ENCODE results near the gene TIMM17B.
A peak's percentile ranks its signal among the peaks of the same experiment; 100 is the strongest.

TIMM17B gene

GRCh38 chrX:48918643-48919340 is 21.2 kb upstream of the TIMM17B start, which contains the start of gene PIM2:
PIM2 (minus strand) TSS chrX:48919024; CDS start chrX:48918834, 190 bp downstream.
- peak; percentile 51 for DNase-seq (ENCODE audit: low read depth)

- no peak for DNase-seq (ENCODE audit: low read depth)
These were observed 20.7 kb upstream of the TIMM17B start for GRCh38 chrX:48918301-48918642.

- DNase-seq (ENCODE audit: low read depth) = peak; percentile 53
These were observed 19.8 kb upstream of the TIMM17B start for GRCh38 chrX:48917139-48918001.

DNA sequence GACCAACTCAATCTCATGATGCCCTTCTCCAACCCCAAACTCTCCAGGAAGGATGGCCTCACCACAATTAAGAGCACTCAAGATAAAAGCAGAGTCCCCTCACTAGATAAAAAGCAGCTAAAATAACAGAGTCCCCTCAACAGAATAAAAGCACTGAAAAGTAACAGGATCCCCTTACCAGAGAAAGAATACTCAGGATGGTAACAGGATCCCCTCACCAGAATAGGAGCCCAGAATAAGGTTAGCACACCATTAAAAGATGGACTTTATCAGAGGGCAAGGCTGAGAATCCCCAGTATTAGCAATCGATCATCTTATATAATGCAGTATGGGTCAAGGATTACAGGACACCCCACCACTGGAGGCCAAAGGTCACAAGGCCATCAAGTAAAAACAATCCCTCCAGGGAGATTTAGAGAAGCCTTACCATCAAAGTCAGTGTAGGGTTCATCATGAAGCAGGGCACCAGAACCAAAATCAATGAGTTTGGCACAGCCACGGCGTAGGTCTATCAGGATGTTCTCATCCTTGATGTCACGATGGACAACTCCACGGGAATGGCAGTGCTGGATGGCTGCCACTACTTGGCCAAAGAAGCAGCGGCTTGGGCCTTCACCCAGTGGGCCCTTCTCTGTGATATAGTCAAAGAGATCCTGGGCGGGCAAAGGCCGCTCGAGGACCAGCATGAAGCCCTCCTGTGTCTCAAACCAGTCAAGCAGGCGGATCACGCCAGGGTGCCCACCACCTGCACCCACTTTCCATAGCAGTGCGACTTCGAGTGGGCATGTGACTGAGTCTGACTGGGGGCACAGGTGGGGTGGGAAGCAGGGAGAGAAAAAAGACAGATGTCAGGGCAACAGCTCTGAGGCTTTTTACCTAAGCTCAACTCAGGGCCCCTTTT is 17.3 kb upstream of the TIMM17B start:
- DNase-seq (ENCODE audit: low read depth) = no peak

DNA sequence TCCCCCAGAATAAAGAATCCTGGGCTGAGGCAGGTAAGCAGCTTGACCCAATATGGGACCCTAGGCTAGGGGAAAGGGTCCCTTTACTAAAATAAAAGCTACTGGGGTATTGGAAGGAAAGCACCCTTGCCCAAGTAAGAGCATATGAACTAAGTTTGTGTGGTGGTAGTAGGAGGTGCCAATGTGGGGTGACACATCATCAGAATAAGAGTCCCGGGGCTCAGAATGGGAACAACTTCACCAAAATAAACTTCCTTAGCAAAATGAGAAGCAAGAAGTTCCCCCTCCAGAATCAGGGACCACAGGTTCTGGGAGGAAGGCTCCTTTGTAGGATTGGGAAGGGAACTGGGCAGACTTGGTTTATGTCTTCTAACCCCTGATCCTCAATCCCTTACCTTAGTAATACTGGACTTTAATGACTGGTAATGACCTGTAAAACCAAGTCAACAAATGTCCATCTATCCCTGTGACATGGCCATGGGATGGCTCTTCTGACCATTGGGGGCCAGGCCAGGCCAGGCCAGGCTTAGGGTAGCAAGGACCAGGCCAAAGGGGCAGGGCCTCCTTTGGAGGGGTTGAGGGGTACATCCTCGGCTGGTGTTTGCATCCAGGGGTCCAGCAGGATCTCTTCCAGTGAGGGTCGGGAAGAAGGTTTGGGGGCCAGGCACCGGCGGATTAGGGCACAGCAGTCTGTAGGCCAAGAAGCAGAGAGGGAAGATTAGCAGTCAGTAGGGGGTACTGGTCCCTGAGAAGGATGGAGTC is 16.2 kb upstream of the TIMM17B start:
- no peak for DNase-seq (ENCODE audit: low read depth)

GRCh38 chrX:48911412-48912182 is 14.0 kb upstream of the TIMM17B start, which contains the start of gene SLC35A2:
SLC35A2 (minus strand) TSS chrX:48911646; CDS start chrX:48911636, 10 bp downstream.
- DNase-seq (ENCODE audit: low read depth) = no peak

- no peak for DNase-seq (ENCODE audit: low read depth)
These were observed 13.4 kb upstream of the TIMM17B start for GRCh38 chrX:48910926-48911411.

DNA sequence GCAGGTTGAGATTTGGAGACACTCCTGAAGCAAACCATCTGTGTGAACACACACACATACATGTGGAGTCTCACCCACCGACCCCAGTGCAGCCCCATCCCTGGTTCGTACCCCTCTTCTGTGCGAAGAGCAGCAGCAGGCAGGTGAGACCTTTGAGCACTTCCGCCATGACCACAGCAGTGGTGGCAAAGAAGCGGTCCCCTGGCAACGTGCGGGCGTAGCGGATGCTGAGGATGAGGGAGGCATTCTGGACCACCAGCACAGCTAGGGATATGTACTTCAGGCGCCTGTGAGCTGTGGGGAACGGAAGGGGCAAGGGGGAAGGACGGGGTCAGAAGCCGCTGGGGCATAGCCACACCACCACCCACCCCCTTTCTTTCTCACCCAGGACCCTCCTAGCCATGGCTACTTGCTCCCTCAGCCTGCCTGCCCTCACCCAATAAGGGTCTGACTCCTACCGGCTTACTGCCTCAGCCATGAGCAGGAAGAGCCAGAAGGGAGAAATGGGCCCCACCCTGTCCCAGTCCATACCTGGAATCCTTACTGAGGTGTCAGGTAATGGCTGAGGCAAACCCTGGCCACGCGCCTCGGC is 12.2 kb upstream of the TIMM17B start:
- no peak for DNase-seq (ENCODE audit: low read depth)

DNA sequence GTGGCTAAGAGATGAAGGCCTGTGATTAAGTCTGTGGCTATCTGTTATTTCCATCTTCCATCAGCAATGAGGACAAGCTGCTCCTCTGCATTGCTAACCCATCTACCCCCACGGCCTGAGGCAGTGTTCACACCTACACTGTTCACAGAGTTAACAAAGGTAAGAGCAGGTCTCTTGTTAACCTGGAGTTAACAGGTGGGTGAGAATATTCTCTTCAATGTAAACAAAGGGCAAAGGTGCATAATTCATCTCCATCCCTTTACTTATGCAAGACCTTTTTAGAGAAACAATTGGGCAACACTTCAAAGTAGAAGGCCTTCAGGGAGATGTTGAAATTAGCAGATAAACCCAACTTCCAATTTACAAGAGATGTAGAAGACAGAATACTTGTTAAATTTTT is 11.0 kb upstream of the TIMM17B start:
- no peak for DNase-seq (ENCODE audit: low read depth)

DNA sequence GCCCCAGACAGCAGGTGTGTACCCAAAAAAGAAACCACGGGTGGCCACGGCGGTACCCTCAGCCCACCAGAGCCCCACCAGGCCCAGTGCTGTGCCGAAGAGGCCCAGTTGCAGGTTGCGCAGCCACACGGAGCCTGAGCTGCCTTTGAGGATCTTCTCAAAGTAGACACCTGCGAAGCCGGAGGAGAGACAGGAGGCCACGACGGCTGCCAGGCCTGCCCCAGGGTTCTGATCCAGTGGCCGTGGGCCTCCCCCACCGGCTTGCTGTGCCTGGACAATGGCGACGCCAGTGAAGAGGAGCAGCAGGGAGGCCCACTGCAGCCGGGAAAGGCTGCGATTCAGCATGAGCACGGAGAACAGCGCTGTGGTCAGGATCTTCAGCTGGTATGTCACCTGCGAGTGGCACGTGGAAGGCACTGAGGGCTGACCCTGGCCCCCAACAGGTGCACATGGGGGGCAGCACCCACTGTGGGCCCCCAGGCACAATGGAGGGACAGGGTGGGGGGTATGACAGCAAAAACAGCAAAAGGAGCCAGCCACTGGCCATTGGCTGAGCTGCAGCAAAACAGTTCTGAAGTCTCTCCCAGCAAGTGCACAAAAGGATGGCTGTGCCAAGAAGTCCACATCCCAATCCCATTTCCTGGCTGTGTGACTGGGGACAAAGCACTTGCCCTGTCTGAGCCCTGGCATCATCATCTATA is 7.7 kb upstream of the TIMM17B start:
- no peak for DNase-seq (ENCODE audit: low read depth)

DNA sequence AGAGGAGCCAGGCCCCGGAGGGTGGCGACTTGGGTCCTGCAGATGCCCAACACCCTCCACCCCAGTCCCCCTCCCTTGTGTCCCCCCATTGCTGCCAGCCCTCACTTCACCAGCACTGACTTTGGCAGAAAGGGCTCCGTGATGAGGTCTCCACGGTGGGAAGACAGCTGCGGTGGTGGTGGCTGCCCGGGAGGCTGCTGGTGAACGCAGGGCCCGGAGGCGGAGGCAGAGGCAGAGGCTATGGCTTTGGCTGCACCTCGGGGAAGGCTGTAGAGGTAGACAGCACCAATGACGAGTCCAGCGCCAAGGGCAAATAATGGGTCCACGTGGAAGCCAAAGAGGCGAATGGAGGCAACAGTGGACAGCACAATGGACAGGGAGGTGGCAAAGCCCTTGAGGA is 7.1 kb upstream of the TIMM17B start:
- no peak for DNase-seq (ENCODE audit: low read depth)

- no peak for DNase-seq (ENCODE audit: low read depth)
These were observed 6.6 kb upstream of the TIMM17B start for GRCh38 chrX:48904180-48904579.

DNA sequence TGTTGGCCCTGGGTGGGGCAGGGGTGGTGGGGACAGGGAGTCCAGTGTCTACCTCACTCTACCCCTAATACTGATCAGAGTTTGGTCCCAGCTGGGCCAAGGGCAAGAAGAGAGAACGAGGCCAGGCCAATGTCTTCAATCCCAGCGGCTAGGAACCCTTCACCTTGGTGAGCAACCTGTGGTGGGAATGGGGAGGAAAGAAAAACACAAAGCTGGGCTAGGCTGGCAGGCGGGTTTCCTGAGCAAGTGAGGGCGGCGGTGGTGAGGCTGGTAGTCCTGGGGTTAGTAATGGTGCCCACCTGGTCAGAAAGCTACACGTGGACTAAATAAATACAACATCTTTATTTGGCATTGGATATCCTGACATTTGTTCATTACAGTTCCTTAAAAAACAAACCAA is 5.7 kb upstream of the TIMM17B start:
- DNase-seq (ENCODE audit: low read depth) = no peak

GRCh38 chrX:48902776-48903175 is 5.2 kb upstream of the TIMM17B start:
- no peak for DNase-seq (ENCODE audit: low read depth)

DNA sequence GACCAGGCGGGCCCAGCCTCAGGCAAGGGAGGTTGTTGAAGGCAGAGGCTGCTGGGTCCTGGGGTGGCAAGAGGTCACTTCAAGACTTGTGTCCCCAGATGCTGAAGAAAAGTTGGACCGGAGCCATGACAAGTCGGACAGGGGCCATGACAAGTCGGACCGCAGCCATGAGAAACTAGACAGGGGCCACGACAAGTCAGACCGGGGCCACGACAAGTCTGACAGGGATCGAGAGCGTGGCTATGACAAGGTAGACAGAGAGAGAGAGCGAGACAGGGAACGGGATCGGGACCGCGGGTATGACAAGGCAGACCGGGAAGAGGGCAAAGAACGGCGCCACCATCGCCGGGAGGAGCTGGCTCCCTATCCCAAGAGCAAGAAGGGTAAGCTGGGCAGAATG is 4.6 kb upstream of the TIMM17B start:
- no peak for DNase-seq (ENCODE audit: low read depth)

DNA sequence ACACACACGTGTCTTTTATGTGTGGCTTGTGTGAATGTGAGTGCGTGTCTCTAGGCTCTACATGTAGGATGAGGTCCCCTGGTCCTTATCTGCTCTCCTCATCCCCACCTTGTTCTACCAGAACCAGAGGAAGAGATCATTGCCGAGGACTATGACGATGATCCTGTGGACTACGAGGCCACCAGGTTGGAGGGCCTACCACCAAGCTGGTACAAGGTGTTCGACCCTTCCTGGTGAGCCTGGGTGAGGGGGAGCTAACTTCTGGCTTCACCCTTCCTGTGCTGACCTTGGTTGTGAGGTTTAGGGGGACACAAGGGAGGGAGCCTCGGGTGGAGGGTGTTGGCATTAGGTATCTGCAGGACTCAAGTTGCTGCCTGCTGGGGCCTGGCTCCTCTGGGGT is 3.5 kb upstream of the TIMM17B start:
- no peak for DNase-seq (ENCODE audit: low read depth)

DNA sequence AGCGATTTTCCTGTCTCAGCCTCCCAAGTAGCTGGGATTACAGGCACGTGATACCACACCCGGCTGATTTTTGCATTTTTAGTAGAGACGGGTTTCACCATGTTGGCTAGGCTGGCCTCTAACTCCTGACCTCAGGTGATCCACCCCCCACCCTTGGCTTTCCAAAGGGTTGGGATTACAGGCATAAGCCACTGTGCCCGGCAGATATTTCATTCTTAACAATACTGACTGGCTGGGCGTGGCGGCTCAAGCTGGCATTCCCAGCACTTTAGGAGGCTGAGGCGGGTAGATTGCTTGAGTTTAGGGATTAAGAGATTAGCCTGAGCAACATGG is 1.5 kb upstream of the TIMM17B start:
- DNase-seq (ENCODE audit: low read depth) = no peak

GRCh38 chrX:48897157-48897624 is 377 bp downstream of the TIMM17B start:
- DNase-seq (ENCODE audit: low read depth) = no peak

GRCh38 chrX:48896611-48897011 is 957 bp downstream of the TIMM17B start:
- DNase-seq (ENCODE audit: low read depth) = no peak

- DNase-seq (ENCODE audit: low read depth) = no peak
These were observed 2.7 kb downstream of the TIMM17B start for GRCh38 chrX:48894891-48895290.
